ENCODE results near the gene GANAB.
"Not testable (repeated sequence)": the region's sequence is repeated elsewhere in the genome, so short reads cannot be mapped to it uniquely, and the experiment has no call there.

GANAB gene

DNA sequence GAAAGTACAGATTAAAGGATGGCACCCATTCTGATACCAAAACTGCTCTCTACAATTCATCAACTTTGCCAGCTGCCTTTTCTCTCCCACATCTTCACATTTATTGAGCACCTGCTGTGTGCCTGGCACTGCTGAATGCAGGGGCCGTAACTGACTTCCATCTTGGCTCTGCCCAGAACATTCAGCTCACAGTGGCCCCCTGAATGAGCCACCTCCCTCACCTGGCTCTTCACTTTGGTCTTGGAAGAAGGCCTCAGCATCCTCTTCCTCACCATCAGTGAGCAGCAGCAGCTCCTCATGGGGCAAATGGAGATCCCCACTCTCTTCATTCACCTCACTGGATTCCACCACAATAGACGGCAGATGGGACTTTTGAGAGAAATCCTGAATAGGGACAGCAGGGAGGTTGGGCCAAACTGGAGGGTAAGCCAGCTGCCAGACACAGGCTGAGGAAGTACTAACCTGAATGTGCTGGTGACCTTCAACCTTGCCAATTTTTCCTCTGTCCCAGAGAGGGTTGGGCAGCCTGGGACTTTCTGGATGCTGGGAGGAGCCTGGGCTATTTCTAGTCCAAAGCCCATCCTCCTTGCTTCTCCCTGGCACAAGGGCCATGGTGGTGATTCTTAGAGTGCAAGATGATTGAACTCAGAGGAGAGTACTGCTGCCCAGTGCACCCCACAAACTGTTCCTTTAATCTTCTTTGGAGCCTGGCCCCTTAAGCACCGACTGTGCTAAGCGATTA lies 23.2 kb upstream of the GANAB start:
- in situ Hi-C loops (cut with MboI; ENCODE audit: low sequenced_read_pairs), result no loop called here

DNA sequence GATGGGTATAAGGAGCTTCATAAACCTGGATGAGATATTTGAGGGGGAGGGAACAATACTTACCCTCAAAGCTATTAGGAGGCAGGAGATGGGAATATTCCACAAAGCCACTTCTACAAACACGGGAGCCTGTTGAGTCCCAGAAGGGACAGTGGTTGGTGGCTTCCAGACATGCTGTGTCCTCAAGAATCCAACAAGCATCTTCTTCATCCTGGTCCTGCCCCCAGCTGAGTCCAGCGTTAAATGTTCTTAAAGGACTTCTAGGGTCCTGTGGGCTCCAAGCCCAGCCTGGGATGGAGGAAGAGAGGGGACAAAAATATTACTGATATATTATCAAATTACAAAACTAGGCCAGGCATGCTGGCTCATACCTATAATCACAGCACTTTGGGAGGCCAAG lies 21.0 kb upstream of the GANAB start:
- in situ Hi-C loops (cut with MboI; ENCODE audit: low sequenced_read_pairs), result no loop called here

DNA sequence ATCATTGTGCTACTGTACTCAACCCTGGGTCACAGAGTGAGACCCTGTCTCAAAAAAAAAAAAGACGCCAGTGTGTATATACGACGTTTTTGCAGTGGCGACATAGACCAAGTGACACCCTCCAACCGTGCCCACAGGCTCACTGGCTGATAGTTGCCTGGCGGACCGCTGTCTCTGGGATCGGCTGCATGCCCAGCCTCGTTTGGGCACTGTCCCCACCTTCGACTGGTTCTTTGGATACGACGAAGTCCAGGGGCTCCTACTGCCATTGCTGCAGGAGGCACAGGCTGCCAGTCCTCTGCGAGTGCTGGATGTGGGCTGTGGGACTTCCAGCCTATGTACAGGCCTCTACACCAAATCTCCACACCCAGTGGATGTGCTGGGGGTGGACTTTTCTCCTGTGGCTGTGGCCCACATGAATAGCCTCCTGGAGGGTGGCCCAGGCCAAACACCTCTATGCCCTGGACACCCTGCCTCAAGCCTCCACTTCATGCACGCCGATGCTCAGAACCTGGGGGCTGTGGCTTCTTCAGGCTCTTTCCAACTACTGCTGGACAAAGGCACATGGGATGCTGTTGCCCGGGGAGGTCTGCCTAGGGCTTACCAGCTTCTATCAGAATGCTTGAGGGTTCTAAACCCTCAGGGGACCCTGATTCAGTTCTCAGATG lies 20.0 kb upstream of the GANAB start:
- in situ Hi-C loops (cut with MboI; ENCODE audit: low sequenced_read_pairs), result no loop called here

DNA sequence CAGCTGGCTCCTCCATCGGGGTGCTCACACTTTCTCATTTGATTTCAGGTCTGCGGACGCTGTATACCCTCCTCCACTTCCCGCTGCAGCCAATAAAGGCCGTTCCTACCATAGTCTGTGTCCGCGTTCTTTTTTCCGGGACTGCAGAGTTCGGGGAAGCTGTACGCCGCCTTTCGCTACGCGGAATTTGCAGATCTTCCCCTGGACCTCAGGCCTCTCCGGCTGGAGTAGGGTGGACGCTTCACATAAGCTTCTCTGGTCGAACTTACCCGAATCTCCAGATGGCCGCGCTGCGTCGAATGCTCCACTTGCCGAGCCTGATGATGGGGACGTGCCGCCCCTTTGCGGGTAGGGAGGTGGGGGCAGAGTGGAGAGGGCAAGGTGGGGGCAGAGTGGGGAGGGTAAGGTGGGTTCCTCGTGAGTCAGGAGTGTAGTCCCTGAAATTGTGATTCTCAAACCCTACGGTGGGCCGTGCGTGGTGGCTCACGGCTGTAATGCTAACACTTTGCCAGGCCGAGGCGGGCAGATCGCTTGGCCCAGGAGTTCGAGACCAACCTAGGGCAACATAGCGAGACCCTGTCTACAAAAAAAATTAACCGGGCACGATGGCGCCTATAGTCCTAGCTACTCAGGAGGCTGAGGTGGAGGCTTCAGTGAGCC lies 19.3 kb upstream of the GANAB start:
- in situ Hi-C loops (cut with MboI; ENCODE audit: low sequenced_read_pairs), result no loop called here

DNA sequence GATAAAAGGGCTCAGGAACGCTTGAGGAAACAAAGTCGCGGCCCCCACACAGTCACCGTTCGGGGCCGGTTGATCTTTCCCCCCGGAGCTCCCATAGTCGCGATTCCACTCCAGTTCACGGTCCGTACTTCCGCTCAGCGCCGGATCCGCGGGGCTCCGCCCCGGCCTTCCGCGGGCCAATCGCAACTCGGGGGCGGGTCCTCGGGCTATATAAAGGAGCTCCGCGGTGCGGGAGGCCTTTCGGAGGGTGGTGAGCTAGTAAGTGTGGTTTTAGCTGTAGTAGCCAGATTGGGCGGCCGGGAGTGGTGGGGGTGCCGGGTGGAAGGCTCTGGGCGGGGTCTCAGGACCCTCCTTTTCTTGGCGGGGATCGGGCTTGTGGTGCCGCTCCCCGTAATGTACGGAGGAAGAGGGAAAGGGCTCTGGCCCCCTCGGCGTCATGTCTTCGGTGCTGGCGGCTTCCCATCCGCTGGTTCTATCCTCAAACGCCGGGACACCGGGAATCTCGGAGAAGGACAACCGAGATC lies 18.7 kb upstream of the GANAB start, which contains the start of the genes C11orf98 and CSKMT:
Gene C11orf98 (minus strand): TSS at position 136 of the 524 bp plus-strand sequence. CDS start 41 bp downstream, at position 95.
Gene CSKMT (plus strand): TSS at position 238 of the 524 bp plus-strand sequence. CDS start 568 bp downstream, outside the sequence.
- in situ Hi-C loops (cut with MboI; ENCODE audit: low sequenced_read_pairs), result no loop called here

DNA sequence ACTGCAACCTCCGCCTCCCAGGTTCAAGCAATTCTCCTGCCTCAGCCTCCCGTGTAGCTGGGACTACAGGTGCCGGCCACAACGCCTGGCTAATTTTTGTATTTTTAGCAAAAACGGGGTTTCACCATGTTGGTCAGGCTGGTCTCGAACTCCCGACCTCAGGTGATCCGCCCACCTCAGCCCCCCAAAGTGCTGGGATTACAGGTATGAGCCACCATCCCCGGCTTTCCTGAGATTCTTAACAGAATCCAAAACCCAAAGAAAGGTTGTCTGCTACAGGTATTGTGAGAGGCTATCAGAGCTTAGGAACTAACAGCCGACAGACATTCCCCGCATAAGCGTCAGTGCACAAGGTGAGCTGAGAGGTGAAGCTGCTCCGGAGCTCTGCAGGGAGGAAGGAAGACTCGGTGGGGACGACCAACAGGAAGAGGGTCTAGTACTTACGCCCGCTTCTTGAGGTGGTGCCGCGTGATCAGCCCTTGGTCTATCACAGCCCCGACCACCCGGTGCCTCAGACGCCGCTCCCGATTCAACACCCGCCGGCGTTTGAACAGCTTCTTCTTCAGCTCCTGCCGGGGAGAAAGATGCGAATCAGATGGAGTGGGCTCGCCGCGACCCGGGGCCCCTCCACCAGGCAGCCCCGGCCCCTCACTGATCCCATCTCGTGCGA lies 18.1 kb upstream of the GANAB start:
- in situ Hi-C loops (cut with MboI; ENCODE audit: low sequenced_read_pairs), result no loop called here

DNA sequence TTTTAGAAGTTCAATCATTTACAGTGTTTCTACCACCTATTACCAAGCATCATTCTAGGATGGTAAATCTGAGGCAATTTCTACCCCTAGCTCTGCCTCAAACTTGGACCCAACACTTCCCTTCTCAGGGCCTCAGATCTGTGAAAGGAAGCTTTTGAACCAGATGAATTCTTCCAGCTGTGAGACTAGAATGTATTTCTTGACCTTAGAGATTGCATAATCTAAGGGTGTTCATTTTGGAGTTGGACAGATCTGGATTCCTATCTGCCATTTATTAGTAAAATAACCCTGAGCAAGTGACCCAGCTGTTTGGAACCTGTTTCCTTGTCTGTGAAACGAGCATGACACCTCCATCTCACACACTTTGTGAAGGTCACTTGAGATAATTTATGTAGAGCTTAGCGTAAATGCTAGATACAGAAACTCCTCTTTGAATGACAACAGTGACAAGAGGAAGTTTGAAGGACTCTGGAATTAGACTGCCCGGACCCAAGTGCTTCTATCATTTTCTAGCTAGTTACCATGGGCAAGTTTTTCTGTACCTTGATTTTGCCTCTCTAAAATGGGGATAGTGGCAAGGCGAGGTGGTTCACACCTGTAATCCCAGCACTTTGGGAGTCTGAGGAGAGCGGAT lies 10.5 kb upstream of the GANAB start:
- in situ Hi-C loops (cut with MboI; ENCODE audit: low sequenced_read_pairs), result no loop called here

DNA sequence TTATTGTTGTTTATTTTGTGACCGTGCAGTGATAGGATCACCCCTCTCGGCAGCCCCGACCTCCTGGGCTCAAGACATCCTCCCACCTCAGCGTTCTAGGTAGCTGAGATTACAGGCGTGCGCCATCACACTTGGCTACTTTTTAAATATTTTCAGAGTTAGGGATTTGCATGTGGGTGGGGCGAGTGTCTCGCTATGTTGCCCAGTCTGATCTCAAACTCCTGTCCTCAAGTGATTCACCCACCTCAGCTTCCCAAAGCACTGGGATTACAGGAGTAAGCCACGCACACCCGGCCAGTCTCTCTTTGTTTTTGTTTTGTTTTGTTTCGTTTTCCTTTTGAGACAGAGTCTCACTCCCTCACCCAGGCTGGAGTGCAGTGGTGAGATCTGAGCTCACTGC lies 7.9 kb upstream of the GANAB start:
- in situ Hi-C loops (cut with MboI; ENCODE audit: low sequenced_read_pairs), result no loop called here

DNA sequence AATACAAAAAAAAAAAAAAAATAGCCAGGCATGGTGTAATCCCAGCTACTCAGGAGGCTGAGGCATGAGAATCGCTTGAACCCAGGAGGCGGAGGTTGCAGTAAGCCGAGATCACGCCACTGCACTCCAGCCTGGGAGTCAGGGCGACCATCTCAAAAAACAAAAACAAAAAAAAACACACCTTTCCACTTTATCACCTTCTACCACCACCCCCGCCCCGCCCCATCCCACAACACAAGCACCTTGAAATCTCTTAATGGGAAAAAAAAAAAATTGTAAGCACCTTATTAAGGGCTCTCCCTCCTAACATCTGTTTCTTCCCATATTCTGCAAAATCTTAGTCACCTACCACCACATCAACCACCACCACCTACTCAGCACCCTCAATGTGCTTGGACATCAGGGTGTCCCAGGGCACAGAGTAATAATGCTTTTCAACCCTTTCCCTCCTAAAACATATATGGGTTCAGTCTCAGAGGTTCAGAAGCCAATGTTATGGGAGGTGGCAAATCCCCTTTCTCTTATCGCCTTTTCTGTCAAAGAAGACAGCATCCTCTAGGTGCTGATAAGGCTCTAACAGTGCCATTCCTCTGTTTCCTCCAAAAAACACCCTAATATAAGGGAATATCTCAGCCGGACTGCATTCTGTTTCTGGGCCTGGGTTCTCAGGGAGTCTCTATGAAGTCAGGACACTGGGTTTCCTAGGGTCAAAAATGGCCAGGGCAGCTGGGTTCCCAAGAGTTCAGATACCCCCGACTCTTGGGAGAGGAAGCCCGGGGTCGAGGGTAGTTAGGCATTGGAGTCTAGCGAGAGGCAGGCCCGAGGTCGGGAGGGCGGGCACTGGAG lies 6.0 kb upstream of the GANAB start:
- in situ Hi-C loops (cut with MboI; ENCODE audit: low sequenced_read_pairs), result no loop called here

DNA sequence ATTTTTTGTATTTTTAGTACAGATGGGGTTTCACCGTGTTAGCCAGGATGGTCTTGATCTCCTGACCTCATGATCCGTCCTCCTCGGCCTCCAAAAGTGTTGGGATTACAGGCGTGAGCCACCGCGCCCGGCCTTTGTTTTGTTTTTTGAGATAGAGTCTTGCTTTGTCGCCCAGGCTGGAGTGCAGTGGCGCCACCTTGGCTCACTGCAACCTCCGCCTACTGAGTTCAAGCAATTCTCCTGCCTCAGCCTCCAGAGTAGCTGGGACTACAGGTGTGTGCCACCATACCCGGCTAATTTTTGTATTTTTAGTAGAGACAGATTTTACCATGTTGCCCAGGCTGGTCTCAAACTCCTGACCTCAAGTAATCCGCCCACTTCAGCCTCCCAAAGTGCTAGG lies 3.9 kb upstream of the GANAB start:
- in situ Hi-C loops (cut with MboI; ENCODE audit: low sequenced_read_pairs), result not testable (repeated sequence)

DNA sequence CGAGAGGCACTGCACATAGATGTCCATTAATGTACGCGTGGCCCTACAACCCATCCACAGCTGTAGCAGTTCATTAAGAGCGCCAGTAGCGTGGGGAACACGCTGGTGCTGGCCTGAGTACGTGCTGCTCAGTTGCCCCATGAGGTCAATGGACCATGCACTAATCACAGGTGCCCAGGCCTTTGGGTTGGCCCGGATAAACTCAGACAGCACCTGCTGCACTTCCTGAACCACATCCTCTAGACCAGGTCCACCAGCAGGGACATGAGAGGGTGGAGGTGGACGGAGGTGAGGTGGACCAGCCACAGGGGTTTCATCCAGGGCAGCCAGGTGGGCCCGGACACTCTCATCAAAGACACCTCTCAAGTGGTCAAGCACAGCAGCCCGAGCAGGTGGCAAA lies 3.1 kb upstream of the GANAB start:
- in situ Hi-C loops (cut with MboI; ENCODE audit: low sequenced_read_pairs), result no loop called here

DNA sequence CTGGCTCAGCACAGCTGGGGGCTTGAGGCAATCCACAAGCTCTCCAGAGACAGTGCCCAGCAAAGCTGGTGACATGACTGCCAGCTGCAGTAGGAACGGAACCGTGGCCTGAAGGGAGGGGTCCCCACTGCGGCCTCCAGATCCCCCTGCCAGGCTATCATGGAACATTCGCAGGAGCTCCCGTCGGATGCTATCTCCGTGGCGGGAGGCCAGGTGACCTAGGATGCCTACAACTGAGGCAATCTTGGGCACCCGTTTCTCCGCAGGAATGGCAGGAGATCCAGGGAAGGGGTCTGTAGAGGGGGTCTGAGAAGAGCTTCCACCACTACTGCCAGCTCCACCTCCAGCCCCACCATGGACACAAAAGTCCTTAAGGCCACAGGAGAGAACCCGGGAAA lies 2.6 kb upstream of the GANAB start:
- in situ Hi-C loops (cut with MboI; ENCODE audit: low sequenced_read_pairs), result no loop called here

DNA sequence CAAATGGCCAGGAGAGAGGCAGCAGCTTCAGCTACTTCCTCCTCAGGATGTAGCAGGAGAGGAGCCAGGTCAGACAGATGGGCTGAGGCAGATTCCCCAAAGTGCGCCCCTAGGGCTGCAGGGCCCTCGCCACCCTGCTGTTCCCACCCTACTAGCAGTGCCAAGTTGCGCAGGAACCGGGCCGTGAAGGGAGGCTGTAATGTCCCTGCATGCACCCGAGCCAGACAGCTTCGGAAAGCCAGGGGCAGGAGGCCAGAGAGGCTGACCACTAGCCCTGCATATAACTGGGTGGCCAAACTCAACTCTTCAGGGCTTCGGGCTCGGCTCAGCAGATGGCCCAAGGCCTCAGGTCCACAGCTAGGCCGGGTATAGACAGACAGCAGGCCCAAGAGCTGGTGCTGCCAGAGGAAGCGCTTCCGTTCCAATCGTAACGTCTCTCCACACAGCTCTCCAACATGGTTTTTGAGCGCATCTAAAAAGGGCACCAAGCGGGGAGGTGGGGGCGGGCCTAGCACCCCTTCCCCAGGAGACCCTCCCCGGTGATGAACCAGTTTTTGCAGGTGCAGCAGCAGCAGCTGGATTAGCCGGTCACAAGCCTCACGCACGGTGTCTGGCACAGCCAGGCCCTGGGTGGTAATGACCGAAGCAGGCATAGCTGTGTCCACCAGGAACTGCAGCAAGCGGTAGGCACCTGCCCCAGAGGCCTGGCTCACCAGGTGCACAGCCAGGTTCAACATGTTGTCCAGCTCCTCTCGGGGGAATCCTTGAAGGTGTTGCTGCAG lies 2.0 kb upstream of the GANAB start:
- in situ Hi-C loops (cut with MboI; ENCODE audit: low sequenced_read_pairs), result no loop called here

DNA sequence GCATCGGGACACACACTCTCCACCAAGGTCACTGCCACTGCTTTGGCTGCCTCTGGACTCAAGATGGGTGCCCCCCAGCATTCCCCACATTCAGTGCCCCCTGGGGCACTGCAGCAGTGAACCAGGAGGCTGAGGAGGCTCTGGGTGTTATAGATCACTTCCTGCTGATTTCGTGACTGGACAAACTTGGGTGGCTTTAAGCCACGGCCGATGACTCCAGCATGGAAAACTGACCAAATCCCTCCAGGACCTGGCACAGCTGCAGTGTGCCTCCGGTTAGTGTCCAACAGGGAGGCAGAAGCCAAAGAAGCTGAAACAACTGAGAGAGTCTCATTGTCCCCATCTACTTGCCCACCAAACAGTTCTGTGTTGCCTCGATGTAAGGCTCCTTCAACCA lies 1.2 kb upstream of the GANAB start:
- in situ Hi-C loops (cut with MboI; ENCODE audit: low sequenced_read_pairs), result no loop called here

DNA sequence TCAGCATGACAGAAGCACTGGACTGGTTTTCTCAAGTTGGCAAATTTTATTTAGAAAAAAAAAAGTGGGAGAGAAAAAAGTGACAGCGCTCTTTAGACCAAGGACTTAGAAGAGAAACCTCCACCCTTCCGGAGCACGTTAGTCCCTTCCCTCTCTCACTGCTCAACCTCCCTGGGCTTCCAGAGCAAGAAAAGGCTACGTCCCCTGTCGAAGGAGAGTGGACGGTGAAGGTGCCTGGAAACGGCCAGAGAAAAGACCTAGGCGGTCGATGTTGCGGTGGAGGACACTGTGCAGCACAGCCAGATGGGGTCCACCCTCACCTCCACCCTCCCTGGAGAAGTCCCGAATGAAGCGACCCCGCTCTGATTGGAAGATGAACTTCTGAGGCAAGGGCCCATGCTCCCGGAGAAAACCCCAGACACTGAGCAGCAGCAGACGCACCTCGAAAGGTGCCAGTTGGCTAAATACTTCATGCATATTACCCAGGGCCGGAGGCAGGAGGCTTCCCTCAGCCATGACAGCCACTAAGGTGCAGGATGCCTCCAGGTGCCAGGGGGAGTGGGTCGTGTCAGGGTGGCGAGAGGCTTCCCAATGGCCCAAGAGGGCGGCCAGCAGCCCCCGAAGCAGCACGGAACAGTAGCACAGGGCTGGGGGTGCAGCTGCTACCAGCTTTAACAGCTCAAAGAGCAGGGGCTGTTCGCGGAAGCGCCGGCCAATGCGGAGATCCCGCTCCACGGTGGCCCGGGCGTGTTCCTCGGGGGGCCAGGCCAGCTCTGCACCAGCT lies 604 bp upstream of the GANAB start:
- in situ Hi-C loops (cut with MboI; ENCODE audit: low sequenced_read_pairs), result no loop called here

DNA sequence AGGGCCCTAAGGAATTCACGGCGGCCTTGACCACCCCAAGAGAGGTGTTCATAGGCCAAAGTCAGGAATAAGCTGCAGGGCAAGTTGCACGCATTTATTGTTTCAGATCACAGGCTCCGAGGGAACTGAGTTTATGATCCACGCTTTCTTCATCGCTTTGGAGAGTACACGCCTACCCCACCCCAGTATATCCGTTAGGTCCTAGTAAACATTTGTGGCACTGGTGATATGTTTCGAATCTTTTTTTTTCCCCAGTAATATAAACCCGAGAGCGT lies 805 bp downstream of the GANAB start:
- in situ Hi-C loops (cut with MboI; ENCODE audit: low sequenced_read_pairs), result no loop called here

DNA sequence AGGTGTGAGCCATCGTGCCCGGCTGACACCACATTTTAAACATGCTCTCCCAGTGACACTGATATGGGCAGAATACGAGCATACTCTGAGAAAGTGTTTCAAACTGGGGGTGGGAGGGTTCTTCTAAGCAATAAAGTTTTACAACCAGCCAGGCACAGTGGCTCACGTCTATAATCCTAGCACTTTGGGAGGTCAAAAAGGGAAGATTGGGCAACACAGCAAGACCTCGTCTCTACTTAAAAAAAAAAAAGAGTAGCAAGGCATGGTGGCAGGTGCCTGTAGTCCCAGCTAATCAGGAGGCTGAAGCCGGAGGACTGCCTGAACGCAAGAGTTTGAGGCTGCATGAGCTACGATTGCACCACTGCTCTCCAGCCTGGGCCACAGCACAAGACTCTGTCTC lies 2.2 kb downstream of the GANAB start:
- in situ Hi-C loops (cut with MboI; ENCODE audit: low sequenced_read_pairs), result no loop called here

DNA sequence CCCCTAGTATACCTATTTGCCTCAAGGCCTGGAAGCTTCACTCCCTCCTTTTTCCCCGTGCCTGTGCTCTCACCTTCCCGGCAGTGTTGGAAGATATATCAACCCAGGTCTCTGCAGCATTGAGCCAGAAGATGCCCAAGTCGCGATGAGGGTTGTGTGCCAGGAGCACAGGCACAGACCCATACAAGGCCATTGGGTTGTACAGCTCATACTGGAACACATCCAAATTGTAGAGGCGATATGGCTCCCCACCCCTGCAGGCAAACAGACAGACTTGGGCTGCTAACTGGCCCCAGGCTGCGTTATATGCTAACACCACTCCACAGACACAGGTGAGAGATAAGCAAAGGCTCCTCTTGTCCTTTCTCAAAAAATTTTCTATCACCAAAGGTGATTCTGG lies 13.9 kb downstream of the GANAB start:
- in situ Hi-C loops (cut with MboI; ENCODE audit: low sequenced_read_pairs), result no loop called here

DNA sequence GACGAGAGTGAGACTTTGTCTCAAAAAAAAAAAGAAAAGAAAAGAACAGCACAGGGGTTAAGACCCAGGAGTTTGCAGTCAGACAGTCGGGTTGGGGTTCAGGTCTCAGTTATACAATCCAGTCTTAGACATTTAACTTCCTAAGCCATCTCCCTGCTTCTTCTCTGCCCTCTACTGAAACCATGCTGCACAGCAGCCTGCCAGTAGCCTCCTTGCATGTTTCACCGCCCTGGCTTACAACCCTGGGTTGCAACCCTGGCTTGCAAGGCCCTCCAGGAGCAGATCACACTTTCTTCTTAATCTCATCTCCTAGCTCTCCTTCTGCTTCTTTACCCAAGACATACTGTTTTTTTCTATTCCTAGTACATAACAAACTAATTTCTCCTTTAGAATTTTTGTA lies 18.7 kb downstream of the GANAB start:
- in situ Hi-C loops (cut with MboI; ENCODE audit: low sequenced_read_pairs), result no loop called here

Data from HL-60/S4 treated with retinoic acid at 250 ng/mL for 4 days and 3 days (cell line).